GM19463 (cell line): ENCODE measurements around the gene CCNYL1.
"Not testable (repeated sequence)": the region's sequence is repeated elsewhere in the genome, so short reads cannot be mapped to it uniquely, and the experiment has no call there.

Source experiments
- ATAC-seq: cut with Tn5 transposase; IDR thresholded peaks from one replicate; pipeline ENCODE4 v1.9.1; 2021; ENCODE audit warnings: mild to moderate bottlenecking, moderate library complexity; ENCODE audit not compliant: unreplicated experiment

CCNYL1 gene

DNA sequence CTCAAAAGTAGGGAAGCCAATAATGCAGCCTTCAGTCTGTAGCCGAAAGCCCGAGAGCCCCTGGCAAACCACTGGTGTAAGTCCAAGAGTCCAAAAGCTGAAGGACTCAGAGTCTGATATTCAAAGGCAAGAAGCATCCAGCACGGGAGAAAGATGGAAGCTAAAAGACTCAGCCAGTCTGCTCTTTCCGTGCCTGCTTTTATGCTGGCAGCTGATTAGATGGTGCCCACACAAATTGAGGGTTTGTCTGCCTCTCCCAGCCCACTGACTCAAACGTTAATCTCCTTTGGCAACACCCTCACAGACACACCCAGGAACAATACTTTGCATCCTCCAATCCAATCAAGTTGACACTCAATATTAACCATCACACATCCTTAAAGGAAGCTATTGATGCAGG lies 14.5 kb upstream of the CCNYL1 start:
- not testable (repeated sequence) for ATAC-seq

DNA sequence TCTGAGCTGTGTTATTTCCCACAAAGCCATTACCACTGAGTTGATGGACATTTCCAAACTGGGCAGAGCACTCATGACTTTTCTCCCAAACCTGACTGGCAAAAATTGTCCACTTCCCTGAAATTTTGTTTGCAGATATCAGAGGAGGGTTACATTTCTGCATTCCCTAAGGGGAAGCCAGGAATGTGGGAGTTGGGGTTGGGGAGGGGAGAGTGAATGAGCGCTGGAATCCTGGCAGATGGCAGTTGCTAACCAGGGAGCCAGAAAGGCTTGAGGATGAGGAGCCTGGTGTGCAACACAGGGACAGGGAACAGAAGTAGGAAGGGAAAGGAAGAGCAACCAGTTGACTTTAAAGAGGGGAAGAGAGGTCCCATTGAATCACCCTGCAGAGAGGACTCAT lies 14.0 kb upstream of the CCNYL1 start:
- ATAC-seq: no peak

DNA sequence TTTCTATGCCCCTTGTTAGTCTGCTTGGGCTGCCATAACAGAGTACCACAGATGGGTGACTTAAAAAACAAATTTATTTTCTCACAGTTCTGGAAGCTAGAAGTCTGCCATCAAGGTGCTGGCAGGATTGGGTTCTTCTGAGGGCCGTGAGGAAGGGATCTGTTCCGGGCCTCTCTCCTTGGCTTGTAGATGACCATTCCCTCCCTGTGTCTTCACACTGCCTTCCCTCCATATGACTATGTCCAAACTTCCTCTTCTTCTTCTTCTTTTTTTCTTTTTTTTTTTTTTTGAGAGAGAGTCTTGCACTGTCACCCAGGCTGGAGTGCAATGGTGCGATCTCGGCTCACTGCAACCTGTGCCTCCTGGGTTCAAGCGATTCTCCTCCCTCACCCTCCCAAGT lies 13.1 kb upstream of the CCNYL1 start:
- no peak for ATAC-seq

DNA sequence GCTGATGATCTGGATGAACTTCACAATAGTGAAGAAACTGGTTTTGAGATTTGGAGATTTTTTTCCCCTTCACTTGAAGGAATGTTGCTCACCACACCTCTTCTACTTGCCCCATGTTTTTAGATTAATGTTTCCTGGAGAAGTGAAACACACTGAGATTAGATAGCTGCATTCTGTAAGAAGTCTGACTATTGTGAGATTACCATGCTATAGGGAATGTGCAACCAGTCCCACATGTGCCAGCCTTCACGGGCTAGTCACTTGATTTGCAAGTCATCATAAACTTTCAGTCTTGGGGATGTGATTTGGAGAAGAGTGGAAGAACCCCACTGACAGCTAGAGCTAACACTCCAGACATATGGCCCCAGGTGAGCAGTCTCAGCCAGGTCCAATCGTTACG lies 7.4 kb upstream of the CCNYL1 start:
- ATAC-seq: no peak

DNA sequence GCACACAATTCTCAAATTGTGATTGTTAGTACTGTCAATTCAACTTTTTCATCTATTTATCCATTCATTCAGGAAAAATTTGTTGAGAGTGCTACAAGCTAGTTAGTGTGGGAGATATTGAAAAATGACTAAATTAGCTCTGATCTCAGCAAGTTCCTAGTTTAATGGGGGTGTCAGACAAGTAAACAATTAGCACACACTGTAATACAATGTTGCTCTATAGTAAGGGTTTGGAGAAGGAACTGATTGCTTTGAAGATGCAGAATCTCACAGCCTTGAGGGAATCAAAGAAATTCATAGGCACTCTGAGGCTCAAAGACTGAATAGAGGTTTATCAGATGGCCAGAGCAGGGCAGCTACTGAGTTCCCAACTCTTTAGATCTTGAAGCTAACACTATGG lies 6.8 kb upstream of the CCNYL1 start:
- ATAC-seq: no peak

DNA sequence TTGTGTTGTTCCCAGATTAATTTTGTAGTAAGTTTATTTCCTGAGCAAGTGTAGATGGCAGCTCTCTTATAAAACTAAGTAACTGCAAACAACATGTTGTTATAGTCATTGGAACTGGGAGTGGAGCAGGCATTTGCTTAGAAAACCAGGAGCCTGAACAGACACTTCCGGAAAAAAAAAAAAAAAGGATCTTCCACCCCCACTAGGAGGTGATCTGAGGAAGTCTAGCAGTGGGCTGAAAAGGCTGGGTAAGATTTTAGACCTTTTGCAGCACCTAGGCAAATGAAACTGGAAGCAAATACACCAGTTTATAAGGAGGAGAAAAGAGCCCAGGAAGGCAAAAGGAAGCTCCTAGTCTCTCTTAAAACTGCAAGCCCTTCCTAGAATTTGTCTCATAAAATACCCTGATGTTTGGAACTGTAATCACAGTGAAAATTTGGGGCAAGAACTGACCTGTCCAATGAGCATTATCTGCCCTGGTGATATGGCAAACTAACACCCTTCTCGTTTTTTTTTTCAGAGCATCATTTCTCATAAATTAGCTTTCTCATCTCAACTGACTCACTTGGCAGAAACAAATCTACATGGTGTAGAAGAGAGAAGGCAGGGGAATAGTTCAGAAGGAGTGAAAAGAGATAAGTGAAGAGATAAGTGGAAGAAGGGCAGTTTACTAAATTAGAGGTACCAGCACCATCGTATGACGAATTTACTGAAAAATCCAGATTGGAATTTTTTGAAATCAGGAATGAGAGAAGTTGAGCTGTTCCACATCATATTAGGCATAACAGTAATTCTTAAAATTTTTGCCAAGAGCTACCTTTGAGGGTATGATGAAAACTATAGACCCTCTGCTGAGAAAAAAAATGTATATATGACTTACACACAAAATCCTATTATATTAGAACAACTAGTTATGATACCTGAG lies 4.2 kb upstream of the CCNYL1 start:
- no peak for ATAC-seq

DNA sequence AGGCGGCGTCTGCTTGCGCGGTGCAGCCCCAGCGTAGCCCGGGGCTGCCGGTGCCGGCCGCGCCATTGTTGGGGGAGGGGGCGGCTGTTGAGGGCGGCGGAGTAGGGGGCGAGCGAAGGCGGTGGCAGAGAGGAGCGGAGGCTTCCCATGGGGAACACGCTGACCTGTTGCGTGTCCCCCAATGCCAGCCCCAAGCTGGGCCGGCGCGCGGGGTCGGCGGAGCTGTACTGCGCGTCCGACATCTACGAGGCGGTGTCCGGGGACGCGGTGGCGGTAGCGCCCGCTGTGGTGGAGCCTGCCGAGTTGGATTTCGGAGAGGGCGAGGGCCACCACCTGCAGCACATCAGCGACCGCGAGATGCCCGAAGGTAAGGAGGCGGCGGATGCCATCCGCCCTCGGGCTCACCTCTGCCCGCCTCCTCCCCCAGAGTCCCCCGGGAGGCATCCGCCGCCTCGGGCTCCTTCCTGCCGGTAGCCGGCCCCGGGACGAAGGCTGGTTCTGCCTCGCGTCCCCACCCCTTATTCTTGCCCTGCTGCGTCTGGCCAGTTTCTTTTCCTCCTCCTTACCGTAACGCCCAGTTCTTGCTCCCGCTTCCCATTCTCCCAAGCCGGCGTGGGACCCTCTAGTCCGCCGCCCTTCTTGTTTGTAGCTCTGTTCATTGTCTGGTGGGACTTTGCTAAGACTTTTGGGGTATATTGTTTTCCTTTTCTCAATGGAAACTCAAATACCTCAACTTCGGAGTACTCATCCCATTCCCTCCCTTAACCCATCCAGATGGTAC lies 500 bp downstream of the CCNYL1 start:
- peak; percentile 22 for ATAC-seq

DNA sequence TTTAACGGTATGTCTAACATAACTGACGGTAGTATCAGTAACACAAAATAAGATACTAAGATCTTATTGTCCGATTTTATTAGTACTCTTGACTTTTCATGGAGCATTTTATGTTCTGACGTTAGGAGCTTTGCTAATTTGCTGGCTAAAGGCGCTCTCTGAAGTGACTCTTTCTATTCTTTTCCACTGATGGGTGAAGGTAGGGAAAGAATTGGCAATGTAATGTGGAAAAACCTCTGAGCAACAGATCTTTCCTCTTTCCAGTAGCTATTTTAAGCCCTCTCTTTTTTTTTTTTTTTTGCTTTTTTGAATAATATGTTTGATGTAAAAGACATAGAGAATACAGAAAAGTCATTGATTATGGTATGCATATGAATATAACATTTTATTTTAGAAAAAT lies 4.6 kb downstream of the CCNYL1 start:
- ATAC-seq: no peak

DNA sequence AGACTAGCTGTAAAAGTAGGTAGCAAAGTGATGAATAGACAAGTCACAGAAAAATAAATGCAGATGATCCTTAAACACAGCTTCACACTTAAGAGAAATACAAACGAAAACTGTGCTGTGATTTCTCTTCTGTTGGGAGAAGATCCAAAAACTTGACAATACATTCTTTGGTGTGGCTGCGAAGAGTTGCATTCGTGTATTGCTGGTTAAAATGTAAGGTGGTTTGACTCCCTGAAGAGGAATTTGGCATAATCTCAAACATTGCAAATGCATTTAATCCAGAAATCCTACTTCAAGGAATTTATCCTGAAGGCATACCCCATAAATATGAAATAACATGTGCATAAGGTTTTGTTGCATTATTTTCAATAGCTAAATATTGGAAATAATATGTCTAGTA lies 7.1 kb downstream of the CCNYL1 start:
- ATAC-seq: no peak

DNA sequence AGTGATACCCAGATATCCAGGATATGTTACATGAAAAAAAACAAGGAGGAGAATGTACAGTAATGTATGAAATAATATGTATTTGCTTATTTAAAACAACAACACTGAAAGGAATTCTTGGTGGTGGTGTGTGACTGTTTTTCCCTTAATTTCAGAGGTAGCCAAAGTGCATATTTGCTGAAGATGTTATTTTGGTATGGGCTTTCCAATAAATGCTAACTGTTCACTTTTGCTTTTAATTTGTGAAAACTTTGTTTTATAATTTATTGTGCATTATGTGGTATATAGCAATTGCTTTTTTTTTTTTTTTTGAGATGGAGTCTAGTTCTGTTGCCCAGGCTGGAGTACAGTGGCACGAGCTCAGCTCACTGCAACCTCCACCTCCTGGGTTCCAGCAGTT lies 7.6 kb downstream of the CCNYL1 start:
- ATAC-seq: no peak

DNA sequence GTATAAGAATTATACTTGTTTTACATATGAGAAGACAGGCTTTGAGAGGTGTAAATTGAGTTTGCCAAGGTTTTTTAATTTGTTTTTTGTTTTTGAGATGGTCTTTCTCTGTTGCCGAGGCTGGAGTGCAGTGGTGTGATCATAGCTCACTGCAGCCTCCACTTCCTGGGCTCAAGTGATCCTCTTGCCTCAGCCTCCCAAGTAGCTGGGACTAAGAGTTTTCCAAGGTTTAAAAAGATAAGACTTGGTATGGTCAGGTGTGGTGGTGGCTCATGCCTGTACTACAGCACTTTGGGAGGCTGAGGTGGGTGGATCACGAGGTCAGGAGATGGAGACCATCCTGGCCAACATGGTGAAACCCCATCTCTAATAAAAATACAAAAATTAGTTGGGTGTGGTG lies 8.2 kb downstream of the CCNYL1 start:
- ATAC-seq: not testable (repeated sequence)

DNA sequence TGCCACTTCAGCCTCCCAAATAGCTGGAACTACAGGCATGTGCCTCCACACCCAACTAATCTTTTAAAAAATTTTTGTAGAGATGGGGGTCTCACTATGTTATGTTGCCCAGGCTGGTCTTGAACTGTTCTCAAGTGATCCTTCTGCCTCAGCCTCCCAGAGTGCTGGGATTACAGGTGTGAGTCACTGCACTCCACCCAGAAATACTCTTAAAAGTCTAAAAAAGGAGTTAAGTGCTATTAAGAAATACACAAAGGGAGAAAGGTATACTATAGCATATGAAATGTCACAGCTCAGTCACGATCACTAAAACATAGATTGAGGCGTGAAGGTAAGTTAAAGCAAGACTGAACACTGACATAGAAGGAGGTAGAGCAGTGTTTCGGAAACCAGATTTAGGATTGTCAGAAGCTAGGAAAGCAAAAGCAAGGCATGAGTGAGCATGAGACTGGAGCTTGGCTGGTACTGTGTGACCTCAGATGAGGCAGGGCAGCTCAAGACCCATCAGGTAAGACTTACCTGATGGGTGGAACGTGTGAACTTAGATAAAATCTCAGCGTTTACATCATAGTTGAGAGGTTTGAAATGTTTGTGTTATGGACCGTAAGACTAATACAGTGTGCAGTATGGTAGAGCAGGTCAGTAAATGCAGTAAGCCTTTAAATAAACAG lies 9.2 kb downstream of the CCNYL1 start:
- ATAC-seq: no peak

DNA sequence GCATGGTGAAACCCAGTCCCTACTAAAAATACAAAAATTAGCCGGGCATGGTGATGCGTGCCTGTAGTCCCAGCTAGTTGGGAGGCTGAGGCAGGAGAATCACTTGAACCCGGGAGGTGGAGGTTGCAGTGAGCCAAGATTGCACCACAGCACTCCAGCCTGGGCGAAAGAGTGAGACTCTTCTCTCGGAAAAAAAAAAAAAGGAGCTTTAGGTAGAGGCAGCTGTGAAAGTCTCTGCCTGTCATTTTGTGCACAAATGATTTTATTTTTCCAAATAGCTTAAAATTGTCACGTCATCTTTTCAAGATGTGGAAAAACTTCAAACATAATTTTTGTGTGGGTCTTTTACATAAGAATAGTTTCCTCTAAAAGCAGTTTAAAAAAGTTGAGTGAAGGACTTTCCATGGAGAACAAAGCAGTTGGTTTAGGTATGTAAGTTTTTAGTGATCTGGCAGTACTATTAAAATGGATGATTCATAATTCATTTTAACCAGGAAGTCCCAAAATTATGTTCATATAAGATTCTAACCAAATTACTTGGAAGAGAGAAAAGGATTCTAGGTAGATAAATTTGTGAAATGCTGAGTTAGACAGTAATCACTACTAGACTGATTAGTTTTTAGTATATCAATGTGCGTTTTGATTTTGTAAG lies 11.5 kb downstream of the CCNYL1 start:
- no peak for ATAC-seq

DNA sequence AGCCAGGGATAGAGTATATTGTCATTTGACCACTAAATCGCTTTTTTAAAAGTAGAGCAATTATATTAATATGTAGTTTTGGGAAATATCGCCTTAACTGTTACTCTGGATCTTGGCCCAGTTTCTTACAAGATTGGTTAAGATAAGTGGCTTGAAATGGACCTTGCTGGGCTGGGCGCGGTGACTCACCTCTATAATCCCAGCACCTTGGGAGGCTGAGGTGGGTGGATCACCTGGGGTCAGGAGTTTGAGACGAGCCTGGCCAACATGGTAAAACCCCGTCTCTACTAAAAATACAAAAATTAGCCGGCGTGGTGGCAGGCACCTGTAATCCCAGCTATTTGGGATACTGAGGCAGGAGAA lies 12.0 kb downstream of the CCNYL1 start:
- ATAC-seq: not testable (repeated sequence)

DNA sequence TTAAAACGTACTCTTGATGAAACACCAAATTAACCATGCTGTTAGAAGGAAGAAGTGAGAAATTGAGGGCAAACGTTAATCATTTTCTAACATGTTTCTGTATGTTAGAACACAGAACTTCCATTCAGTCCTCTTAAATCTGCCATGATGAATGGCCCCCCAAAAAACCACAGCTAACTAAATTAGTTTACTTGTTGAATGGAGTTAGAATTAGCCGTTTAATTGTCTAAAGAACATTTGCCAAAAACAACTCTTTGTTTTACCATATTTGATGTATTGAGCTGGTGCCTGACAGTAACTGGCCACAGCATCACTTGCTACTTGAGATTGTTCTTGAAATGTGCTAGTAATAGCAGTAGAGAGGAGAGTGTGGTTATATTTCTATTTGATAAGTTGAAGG lies 12.7 kb downstream of the CCNYL1 start:
- peak; percentile 57 for ATAC-seq

DNA sequence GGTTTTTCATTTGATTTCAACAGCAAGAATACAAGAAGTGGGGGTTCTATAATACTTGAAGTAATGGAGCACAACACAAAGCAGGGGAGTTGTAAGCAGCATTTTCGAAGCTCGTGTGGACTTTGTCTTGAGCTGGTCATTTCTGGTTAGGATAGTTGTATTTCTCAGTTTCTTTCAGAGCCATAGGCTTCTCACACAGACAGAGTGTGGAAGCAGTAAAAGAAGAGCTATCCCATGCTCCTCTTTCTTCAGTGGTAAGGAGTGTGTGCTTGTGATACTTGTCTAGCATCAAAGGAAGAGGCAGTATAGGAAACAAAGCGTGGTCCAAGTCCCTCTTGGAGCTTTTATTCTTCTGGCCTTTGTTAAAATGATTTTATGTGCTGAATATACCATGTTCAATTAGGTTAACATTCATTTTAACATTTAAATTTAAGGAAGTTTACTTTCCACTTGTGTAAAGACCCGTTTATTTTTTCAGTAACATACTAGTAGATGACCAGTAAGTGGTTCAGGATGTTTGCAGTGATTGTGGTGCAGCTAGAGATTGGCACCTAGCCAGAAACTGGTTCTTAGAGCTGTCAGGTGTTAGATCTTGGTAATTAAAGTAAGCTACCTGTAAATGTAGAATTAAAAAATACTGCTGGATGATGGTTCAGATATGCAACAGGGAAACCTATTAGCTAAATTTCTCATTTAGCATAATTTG lies 14.6 kb downstream of the CCNYL1 start:
- ATAC-seq: no peak

DNA sequence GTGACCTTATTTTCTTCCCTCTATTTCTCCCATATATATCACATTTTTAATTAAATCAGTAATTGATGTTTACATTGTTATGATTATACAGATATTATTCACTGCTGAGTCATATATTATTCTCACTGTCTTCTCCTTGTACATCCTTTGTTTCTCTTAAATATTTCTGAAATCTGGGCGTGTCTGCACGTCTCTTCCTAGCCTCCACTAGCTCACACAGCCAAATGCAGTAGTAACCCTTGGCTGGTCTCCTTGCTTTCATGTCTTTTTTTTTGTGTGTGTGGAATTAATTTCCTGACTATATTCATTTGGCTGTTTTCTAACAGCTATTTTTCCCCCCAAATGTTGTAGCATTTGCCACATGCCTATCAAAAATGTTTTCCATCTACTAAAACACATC lies 15.8 kb downstream of the CCNYL1 start:
- no peak for ATAC-seq

DNA sequence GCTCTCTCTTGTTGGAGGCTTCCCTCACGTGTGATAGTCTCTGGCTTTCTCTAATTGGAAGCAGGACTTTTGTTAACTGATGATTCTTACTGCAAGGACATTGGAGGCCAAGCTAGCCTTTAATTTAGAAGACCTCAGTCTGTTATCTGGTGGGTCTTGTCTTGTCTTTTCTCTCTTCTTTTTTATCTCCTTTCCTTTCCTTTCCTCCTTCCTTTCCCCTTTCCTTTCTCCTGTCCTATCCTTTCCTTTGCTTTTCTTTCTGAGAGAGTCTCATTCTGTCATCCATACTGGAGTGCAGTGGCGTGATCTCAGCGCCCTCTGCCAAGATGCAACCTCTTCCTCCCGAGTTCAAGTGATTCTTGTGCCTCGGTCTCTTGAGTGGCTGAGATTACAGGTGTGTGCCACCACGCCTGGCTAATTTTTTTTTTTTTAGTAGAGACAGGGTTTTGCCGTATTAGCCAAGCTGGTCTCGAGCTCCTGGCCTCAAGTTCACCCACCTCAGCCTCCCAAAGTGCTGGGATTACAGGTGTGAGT lies 18.1 kb downstream of the CCNYL1 start:
- no peak for ATAC-seq

DNA sequence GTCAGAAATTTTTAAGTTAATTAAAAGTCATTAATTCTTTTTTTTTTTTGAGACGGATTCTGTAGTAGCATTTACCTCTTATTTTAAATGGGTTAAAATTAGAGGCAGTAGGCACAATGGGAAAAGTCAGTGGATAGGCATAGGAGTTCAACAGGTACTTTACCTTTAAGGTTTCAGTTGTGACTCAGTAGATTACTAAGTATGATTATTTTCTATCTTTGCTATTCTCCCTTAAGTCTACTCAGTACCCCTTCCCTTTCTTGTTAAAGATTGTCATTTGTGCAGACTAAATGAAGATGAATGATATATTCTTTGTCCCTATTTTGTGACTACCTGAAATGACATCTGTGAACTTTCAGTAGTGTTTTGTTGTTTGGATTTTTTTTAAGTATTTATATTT lies 19.7 kb downstream of the CCNYL1 start:
- ATAC-seq: no peak

DNA sequence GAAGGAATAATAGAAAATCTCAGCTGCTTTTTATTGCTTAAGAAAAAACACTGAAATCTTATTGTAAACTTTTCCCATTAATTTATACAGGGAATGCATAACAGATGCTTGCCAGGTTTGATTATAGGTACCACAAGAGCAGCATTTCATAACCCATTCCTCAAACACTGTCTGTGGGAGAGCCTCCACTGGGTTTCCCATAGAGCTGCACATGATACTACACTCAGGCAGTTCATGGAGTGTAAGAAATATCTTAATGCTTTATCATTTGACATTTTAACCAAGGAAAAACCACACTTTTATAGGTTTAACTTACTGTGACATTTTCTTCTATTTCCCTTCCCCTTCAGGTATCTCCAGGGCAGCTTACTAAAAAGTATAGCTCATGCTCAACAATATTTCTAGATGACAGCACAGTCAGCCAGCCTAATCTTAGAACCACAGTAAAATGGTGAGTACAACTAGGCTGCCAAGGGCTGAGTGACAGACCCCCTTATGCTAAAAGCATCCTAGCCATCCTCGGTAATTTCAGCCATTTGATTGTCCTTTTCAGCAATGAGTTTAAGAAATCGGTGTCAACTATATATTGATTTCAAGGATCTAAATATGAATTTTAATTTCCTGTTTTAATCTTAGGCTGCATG lies 22.3 kb downstream of the CCNYL1 start:
- no peak for ATAC-seq
